Panc1 (cell line): Measurements from ENCODE around the gene TCEA3. TPM values are rescaled to one million over a fixed set of nuclear protein-coding genes. Genes with fewer than 3 reads are reported as not detected.
A peak's percentile ranks its signal among the peaks of the same experiment; 100 is the strongest.

Experiments
- ATAC-seq: fragments of 200-7000 bp; cut with Tn5 transposase; 2 replicates; pipeline ENCODE4 v1.9.1; 2020; ENCODE audit warnings: mild to moderate bottlenecking, moderate library complexity
- BruUV-seq: library from RNA; stranded (reverse); fragments of 400-500 nt; replicated peaks from 2 replicates; lab custom pipeline; 2021; lab: Mats Ljungman, UMichigan
- CTCF ChIA-PET: fragments of 300-600 bp; sonication (Branson Sonifier 250); formaldehyde crosslinking; loops from one replicate; lab custom pipeline; 2022; ENCODE audit warnings: antibody characterized with exemption; lab: Charles Lee
- POLR2A ChIA-PET: fragments of 300-600 bp; sonication (Branson Sonifier 250); formaldehyde crosslinking; loops from one replicate; lab custom pipeline; 2022; ENCODE audit warnings: antibody characterized with exemption; lab: Charles Lee
- DNase-seq: peaks from one replicate; pipeline ENCODE4 v3.0.0-alpha.2; 2010; ENCODE audit warnings: low read depth, low spot score
- H3K27ac ChIP-seq: 2 replicates; pipeline ENCODE4 v1.5.1; 2011; ENCODE audit warnings: mild to moderate bottlenecking, low read length, inconsistent platforms
- H3K27me3 ChIP-seq: fragments of 200-500 bp; sonication (Bioruptor generic); 2 replicates; pipeline ENCODE4 v1.6.0; 2014; ENCODE audit warnings: low read length, inconsistent platforms; ENCODE audit not compliant: control insufficient read depth, insufficient read depth
- H3K36me3 ChIP-seq: fragments of 200-500 bp; sonication (Bioruptor generic); 2 replicates; pipeline ENCODE4 v1.5.1; 2014; ENCODE audit warnings: inconsistent platforms, mild to moderate bottlenecking, low read length, moderate library complexity; ENCODE audit not compliant: control insufficient read depth, insufficient read depth
- H3K4me1 ChIP-seq: 2 replicates; pipeline ENCODE4 v1.5.1; 2011; ENCODE audit warnings: inconsistent platforms, mild to moderate bottlenecking, low read length, moderate library complexity; ENCODE audit not compliant: control insufficient read depth, insufficient read depth
- H3K4me3 ChIP-seq, 2 experiments: 2 replicates each; pipeline ENCODE4 v1.5.1; 2011 to 2012; ENCODE audit warnings: low read depth in 2 of 2, low read length in 2 of 2, mild to moderate bottlenecking in 2 of 2, inconsistent platforms in 1 of 2, moderate library complexity in 1 of 2
- H3K9me3 ChIP-seq: fragments of 200-500 bp; sonication (Bioruptor generic); 2 replicates; pipeline ENCODE4 v1.5.1; 2014; ENCODE audit warnings: low read depth, mild to moderate bottlenecking, inconsistent platforms, low read length, moderate library complexity; ENCODE audit not compliant: control insufficient read depth, insufficient read depth
- CTCF ChIP-seq: fragments of 450-650 bp; IDR thresholded peaks from 2 replicates; pipeline ENCODE4 v1.5.1; 2017; ENCODE audit warnings: mild to moderate bottlenecking
- POLR2AphosphoS5 ChIP-seq: IDR thresholded peaks from 2 replicates; pipeline ENCODE4 v1.6.1; 2012; ENCODE audit warnings: mild to moderate bottlenecking, low read depth, low read length, moderate library complexity
- REST ChIP-seq, 2 experiments: IDR thresholded peaks; 2 replicates each; pipeline ENCODE4 v1.6.1; 2011 to 2012; ENCODE audit warnings: low read depth in 2 of 2, control low read depth in 1 of 2, low read length in 1 of 2, mild to moderate bottlenecking in 1 of 2, moderate library complexity in 1 of 2; ENCODE audit not compliant: insufficient read depth in 1 of 2
- SIN3A ChIP-seq: IDR thresholded peaks from 2 replicates; pipeline ENCODE4 v1.6.1; 2012; ENCODE audit warnings: low read depth, mild to moderate bottlenecking, low read length, moderate library complexity, borderline replicate concordance; ENCODE audit not compliant: insufficient read depth
- TCF7L2 ChIP-seq: IDR thresholded peaks from 2 replicates; pipeline ENCODE4 v1.6.1; 2011; ENCODE audit warnings: mild to moderate bottlenecking, low read depth, low read length, inconsistent platforms
- in situ Hi-C: cut with HindIII; loops from 2 replicates; pipeline ENCODE4 v1.10.0; 2016; ENCODE audit warnings: low sequenced_read_pairs, low pct_unique_long_range_greater_than_20kb
- intact Hi-C: fragments of 100-400 bp; cut with micrococcal nuclease; formaldehyde crosslinking; loops from one replicate; pipeline ENCODE4 v1.10.0; 2022; ENCODE audit not compliant: unreplicated experiment
- total RNA-seq: library from RNA; stranded (reverse); gene quantifications from one replicate; pipeline ENCODE4 v1.2.1, GENCODE V29; 2021; ENCODE audit not compliant: unreplicated experiment

Gene TCEA3
- total RNA-seq, 1 experiment from 2014 or later: 8.3 TPM

GRCh38 chr1:23426828-23427227 lies 2.3 kb upstream of the TCEA3 start:
- Histone ChIP-seq H3K4me1 (peaks cover 13% of the 10 kb centered on the region), H3K27ac (no peak overlapping the region), H3K4me3 (no peak overlapping the region), H3K36me3 (no peaks in the 10 kb centered on the region), H3K9me3 (no peaks in the 10 kb centered on the region), H3K27me3 (no peaks in the 10 kb centered on the region)
- no peak for DNase-seq
- CTCF ChIA-PET: no interaction called here
- in situ Hi-C loops: no loop called here
- ATAC-seq: no peak
- POLR2A ChIA-PET: no interaction called here
- BruUV-seq: no TSS peak
- TF ChIP-seq CTCF: no peak
- no peak for TF ChIP-seq SIN3A
- TF ChIP-seq REST (IDR thresholded peaks at IDR 0.05; ENCODE audit: insufficient read depth in 1 of 2, low read depth in 2 of 2, low read length in 1 of 2): no peak
- no peak for TF ChIP-seq POLR2AphosphoS5
- TF ChIP-seq TCF7L2: no peak
- intact Hi-C loops: no loop called here

GRCh38 chr1:23425193-23425494 lies 596 bp upstream of the TCEA3 start:
- Histone ChIP-seq H3K36me3 (no peaks in the 10 kb centered on the region), H3K9me3 (no peaks in the 10 kb centered on the region), H3K27ac (no peak overlapping the region), H3K27me3 (no peaks in the 10 kb centered on the region), H3K4me3 (peak overlapping the region; percentile 47 to 55), H3K4me1 (peaks cover 13% of the 10 kb centered on the region)
- DNase-seq (no peak), ATAC-seq (no peak)
- no TSS peak for BruUV-seq
- TF ChIP-seq TCF7L2 (no peak), SIN3A (no peak), POLR2AphosphoS5 (no peak), REST (IDR thresholded peaks at IDR 0.05; ENCODE audit: insufficient read depth in 1 of 2, low read depth in 2 of 2, low read length in 1 of 2) (no peak), CTCF (no peak)
- in situ Hi-C loops (no loop called here), intact Hi-C loops (no loop called here)
- ChIA-PET POLR2A (interaction anchor here (0.6 kb wide), 1 partner anchor 81 kb away, joined by 3 read pairs; the partner anchor contains the start of gene HNRNPR), CTCF (interaction anchor here (0.6 to 0.7 kb wide), 3 partner anchors 118 to 212 kb away, joined by 3 to 8 read pairs (median 5); no protein-coding TSS in a partner anchor)
